C1 segment of cervical spinal cord (tissue), 14 donors: ENCODE results near the gene OR6Q1.

Source experiments
- DNase-seq, 14 donors: peaks; one replicate each; lab custom pipeline; 2025; lab: John Stamatoyannopoulos, UW

OR6Q1 gene

GRCh38 chr11:58058276-58059006 is 27.7 kb downstream of the OR6Q1 start:
- DNase-seq = no peak

- no peak for DNase-seq
Measured at GRCh38 chr11:58059007-58059350, 28.2 kb downstream of the OR6Q1 start.

- DNase-seq = no peak
Measured at GRCh38 chr11:58060535-58060934, 29.8 kb downstream of the OR6Q1 start.

GRCh38 chr11:58060939-58061672 is 30.4 kb downstream of the OR6Q1 start:
- no peak for DNase-seq

GRCh38 chr11:58061813-58062212 is 31.1 kb downstream of the OR6Q1 start:
- no peak for DNase-seq

GRCh38 chr11:58067685-58068084 is 36.9 kb downstream of the OR6Q1 start:
- DNase-seq = no peak

GRCh38 chr11:58068655-58069054 is 37.9 kb downstream of the OR6Q1 start:
- no peak for DNase-seq

- DNase-seq = no peak
Measured at GRCh38 chr11:58070585-58070984, 39.8 kb downstream of the OR6Q1 start.

- no peak for DNase-seq
Measured at GRCh38 chr11:58075781-58076180, 45.0 kb downstream of the OR6Q1 start.
